ENCODE data around the gene ZNF771.
A peak's percentile ranks its signal among the peaks of the same experiment; 100 is the strongest.
"Not testable (repeated sequence)": the region's sequence is repeated elsewhere in the genome, so short reads cannot be mapped to it uniquely, and the experiment has no call there.

Gene ZNF771

DNA sequence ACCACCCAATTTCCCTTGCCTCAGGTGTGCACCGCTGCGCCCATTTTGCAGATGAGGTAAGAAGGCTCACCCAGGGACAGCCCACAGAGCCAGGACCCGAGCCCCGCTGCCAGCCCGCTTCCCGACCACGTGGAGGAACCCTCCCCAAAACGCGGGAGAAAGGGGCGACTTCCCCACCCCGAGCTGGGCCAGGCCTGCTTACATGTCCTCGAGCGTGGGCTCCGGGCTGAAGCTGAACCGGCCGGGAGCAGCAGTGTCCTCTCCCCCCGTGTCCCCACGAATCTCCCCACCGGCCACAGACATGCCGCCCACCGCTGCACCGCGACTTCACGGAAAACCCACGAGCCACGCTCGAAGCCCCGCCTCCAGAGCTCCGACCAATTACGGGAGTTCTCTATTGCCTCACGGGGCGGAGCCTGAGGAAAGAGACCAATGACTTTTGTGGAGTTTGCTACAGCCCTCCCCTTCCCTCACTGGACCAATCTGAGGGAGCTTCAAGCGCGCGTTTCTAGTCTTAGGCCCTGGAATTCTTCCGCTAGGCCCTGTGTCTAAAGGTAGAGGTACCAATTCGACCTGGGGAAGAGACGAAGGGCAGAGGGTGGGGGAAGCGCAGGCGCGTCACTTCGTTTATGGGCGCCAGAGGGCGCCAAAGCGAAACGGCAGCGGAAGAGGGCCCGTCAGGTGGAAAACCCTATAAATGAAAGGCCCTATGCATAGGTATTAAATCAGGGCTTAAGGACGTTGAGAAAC lies 22.4 kb downstream of the ZNF771 start, which contains the start of gene DCTPP1:
Gene DCTPP1 (minus strand): TSS at position 353 of the 750 bp plus-strand sequence. CDS start 50 bp downstream, at position 303.
- DNase-seq, result peak; percentile 40 to 97 (median 89)

GRCh38 chr16:30430428-30430970 lies 23.1 kb downstream of the ZNF771 start:
- DNase-seq, result peak in 9 of 58 donors; percentile 19 to 52 (median 43)

DNA sequence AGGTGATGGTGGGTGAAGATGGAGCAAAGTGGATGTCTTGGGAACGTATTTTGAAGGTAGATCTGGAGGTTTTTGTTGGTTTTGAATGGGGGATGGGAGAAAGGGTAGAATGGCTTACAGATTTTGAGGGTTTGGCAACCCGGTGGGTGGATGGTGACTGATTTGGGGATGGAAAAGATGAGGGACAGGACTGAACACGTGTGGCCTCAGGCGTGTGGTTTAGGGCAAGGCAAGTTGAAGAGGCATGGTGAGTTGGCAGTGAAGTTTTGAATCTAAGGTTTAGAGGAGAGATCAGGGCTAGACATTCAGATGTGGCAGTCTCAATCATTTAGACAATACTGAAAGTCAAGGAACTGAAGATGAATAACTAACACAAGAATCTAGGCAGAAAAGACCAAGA lies 27.4 kb downstream of the ZNF771 start:
- no peak for DNase-seq

- no peak for DNase-seq
Observed at GRCh38 chr16:30437511-30438046, 30.2 kb downstream of the ZNF771 start.

DNA sequence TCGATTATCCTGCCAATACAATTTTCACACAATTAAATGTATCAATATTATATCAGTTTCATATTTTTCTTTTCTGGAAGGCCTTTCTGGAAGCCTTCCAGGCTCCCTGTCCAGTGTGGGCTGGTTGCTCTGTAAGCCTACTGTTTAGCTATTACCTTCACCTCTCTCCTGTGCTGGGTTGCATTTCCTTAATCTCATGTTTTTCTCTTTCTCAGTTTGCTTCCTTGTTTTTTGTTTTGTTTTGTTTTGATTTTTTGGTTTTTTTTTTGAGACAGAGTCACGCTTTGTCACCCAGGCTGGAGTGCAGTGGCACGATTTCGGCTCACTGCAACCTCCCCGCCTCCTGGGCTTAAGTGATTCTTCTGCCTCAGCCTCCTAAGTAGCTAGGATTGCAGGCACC lies 31.4 kb downstream of the ZNF771 start:
- DNase-seq, result no peak

GRCh38 chr16:30439720-30440348 lies 32.4 kb downstream of the ZNF771 start:
- no peak for DNase-seq

GRCh38 chr16:30443631-30444030 lies 36.2 kb downstream of the ZNF771 start:
- no peak for DNase-seq

- DNase-seq, result no peak
Observed at GRCh38 chr16:30444231-30445148, 37.1 kb downstream of the ZNF771 start.

- DNase-seq, result no peak
Observed at GRCh38 chr16:30445149-30445407, 37.7 kb downstream of the ZNF771 start.

DNA sequence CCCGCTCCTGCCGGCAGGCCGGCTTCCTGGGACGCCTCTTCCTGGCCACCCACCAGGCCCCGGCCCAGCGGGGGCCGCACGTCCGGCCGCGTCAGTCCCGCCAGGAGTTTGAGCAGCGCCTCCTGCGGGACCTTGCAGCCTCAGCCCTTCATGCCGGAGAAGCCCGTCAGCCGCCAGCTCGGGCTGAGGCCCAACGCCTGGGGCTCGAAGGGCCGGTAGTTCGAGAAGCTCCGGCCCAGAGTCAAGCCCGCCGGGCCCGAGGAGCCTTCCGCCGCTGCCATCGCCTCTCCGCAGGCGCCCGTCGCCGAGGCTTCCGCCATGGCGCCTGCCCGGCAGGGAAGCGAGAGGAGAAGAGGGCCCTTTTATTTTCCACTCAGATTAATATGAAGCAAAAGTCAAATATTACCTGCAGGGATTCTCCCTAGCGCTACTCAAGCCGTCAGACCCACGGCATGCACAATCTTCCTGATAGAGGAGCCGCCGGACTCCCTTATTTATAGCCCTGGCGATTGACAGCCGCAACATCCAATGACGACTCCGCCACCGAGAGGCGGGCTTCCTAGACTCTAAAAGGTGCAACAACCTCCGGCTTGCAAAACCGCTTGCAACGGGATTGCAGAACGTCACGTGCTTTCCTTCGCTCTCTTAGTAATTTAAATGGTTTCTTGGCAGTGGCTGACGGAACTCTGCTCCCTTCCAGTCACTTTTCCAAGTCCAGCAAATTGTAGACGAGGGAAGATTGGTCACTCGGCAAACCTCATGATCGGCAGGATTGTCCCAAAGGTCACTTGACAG lies 38.2 kb downstream of the ZNF771 start, which contains the start of gene SEPHS2:
Gene SEPHS2 (minus strand): TSS at position 467 of the 795 bp plus-strand sequence. CDS start 147 bp downstream, at position 320.
- DNase-seq, result peak; percentile 34 to 97 (median 88)

DNA sequence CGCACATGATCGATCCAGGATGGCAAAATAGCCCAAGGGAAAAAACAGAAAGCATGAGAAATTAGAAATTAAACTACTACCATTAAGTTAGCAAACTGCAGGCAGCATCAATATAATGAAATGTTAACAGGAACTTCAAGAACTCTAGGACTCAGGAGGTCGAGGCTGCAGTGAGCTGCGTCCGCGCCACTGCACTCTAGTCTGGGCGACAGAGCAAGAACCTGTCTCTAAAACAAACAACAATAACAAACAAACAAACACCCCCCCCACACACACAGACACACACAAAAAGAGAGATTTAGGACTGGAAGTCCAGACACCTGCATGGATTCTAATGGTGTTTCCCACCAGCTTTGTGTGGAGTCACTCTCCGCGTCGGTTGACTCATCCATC lies 38.8 kb downstream of the ZNF771 start:
- no peak for DNase-seq

DNA sequence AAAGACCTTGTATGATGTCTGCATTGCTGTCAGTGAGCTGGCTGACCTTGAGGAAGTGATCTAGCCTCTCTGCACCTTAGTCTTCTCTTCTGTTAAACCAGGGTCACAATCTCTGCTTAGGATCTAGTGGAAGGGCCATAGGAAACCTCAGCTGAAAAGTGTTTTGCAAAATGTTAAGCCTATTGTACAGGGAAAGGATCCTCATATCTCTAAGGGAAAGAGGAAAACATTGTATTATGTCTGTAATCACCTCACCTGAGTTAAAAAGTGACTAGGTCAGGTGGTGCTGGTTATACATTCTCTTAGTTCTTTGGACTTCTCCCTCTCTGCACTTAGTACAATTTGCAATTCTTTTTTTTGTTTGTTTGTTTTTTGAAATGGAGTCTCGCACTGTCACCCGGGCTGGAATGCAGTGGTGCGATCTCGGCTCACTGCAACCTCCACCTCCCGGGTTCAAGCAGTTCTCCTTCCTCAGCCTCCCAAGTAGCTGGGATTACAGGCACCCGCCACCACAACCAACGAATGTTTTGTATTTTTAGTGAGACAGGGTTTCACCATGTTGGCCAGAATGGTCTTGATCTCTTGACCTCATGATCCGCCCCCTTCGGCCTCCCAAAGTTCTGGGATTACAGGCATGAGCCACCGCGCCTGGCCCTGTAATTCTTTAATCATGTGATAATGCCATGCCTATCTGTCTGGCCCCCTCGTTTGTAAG lies 40.3 kb downstream of the ZNF771 start:
- DNase-seq, result no peak

DNA sequence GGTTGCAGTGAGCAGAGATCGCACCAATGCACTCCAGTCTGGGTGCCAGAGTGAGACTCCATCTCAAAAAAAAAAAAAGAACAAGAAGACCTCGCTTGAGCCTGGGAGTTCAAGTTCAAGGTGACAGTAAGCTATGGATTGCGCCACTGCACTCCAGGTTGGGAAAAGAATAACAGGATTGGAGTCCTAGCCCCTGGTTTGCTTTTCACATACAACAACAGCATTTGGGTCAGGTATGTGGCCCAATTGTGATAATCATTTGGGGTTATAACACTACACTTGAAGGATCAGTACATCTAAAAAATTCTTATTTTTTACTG lies 41.7 kb downstream of the ZNF771 start:
- DNase-seq, result no peak

DNA sequence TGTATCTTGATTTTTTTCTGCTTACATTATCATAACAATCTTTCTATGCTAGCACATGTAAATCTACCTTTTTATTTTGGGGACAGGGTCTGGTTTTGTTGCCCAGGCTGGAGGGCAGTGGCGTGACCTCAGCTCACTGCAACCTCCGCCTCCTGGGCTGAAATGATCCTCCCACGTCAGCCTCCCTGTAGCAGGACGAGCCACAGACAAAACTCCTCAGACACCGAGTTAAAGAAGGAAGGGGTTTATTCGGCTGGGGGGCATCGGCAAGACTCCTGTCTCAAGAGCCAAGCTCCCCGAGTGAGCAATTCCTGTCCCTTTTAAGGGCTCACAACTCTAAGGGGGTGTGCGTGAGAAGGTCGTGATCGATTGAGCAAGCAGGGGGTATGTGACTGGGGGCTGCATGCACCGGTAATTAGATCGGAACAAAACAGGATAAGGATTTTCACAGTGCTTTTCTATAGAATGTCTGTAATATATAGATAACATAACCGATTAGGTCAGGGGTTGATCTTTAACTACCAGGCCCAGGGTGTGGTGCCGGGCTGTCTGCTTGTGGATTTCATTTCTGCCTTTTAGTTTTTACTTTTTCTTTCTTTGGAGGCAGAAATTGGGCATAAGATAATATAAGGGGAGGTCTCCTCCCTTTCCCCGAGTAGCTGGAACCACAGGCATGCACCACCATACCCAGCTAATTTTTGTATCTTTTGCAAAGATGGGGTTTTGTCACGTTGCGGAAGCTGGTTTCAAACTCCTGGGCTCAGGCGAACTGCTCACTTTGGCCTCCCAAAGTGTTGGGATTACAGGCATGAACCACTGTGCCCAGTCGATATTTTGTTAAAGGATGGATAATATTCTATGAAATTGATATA lies 45.5 kb downstream of the ZNF771 start:
- not testable (repeated sequence) for DNase-seq

GRCh38 chr16:30456302-30456701 lies 48.9 kb downstream of the ZNF771 start:
- DNase-seq, result no peak

GRCh38 chr16:30457256-30457655 lies 49.9 kb downstream of the ZNF771 start:
- DNase-seq, result no peak

- no peak for DNase-seq
Observed at GRCh38 chr16:30457743-30458560, 50.5 kb downstream of the ZNF771 start.
